HG03025 (cell line): ENCODE data around the gene LRIT2.

ENCODE experiments used
- ATAC-seq: cut with Tn5 transposase; IDR thresholded peaks from one replicate; pipeline ENCODE4 v1.9.1; 2021; ENCODE audit warnings: mild to moderate bottlenecking, moderate library complexity; ENCODE audit not compliant: unreplicated experiment, low FRiP score

The LRIT2 gene

DNA sequence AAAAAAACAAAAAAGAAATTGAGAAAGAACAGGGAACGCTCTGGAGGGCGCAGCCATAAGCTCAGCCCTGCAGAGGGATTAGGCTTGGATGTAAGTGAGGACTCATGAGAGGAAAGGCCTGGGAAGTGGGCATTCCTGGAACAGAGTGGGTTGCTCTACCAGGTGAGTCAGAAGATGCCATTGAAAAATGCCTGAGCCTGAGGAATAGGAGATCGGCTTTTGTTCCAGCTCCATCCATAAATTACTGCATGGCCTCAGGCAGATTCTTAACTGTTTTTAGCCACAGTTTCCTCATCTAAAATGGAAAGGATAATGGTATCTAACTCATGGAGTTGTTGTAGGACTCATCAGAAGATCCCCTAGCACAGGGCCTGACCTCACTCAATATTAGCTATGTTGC is 18.4 kb upstream of the LRIT2 start:
- ATAC-seq, result no peak

DNA sequence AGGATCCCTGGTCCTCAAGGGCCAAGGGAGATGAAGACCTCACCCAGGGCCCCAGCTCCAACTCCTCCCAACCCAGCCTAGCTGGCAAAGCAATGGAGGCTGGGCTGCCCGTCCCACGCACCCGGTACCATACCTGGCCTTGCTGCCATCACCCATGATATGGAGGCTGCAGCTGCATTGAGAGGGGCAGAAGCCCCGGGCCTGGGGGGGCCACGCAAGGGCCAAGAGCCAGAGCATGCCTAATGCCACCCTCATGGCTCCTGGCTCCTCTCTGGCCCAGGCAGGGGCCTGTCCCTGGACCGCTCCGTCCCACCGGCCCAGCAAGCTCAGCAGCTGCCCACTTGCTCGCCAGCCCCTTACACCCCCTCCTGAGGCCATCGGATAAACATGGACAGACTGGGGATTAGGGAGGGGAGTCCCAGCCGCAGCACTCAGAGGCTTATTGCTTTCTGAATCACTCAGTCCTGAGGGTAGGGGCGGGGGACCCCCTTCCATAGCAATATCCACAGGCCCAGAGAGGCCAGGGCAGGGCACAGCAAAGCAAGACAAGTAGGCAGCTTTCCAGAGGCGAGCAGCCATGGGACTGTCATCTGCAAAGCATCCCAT is 15.9 kb upstream of the LRIT2 start, which contains the start of gene LRIT1:
Gene LRIT1 (minus strand): TSS at position 362 of the 606 bp plus-strand sequence. CDS start 107 bp downstream, at position 255.
- ATAC-seq, result no peak

- ATAC-seq, result no peak
Measured at GRCh38 chr10:84238909-84239308, 13.6 kb upstream of the LRIT2 start.

DNA sequence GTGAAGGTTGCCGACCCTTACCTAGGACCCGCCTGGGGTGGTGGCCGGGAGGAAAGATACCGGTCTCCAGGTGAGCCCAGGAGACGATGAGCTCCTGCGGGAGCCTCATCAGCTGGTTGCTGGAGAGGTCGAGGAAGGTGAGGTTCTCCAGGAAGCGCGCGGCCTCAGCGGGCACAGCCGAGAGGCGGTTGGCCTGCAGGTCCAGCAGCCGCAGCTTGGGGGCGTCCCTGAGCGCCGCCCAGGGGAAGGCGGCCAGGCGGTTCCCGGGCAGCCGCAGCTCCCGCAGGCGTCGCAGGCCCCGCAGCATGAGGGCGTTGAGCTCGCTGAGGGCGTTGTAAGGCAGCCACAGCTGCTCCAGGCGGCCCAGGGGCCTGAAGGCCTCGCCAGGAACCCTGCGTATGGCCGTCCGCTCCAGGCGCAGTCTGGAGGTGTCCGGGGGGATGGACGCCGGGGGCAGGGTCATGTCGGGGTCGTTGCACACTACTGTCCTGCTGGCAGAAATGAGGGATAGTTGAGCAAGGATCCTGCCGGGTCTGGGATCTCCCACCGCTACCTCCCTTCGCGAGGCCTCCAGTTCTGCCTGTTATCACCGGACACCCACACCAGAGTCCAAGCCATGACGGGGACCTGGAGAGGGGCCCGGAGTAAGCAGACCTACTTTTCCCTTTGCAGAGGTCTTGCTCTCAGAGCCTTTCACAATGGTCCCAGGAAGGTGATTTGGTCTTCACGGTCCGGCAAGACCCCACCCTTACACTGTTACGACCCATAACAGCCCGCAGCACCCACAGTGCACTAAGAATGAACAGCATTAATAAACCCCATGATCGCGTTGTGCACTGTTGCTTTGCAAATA is 12.1 kb upstream of the LRIT2 start:
- no peak for ATAC-seq

DNA sequence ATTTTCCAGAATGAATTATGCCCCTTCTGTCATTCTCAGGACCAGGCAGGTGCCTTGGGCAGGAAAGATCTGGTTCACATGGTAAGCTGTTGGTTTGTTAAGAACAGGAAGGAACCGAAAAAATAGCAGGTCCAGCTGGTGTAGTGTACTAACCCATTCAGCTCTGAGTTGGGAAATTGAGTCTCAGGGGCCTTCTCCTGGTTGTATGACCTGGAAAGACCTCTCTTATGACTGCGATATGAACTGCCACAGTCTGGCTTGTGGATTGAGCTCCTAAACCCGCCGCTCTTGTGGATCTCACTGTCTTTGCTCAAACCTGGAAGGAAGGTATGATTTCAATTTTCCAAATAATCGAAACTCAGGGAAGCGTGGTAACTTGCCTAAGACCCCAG is 11.5 kb upstream of the LRIT2 start:
- ATAC-seq, result no peak

DNA sequence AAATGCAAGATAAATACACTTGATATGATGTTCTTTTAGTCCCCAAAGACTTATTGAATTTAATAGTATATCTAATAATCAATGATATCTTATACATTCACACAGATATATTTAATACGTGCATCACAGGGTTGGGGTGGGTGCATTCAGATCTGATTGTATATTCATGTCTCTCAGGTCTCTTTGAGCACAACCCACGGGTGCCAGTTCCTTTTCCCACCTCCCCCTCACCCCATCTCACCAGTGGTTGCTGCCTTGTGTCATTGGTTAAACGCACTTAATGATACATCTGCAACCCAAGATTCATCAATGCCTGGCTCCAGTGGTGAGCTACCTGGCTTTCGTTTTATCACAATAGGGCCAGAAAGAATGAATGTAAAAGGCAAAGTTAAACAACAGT is 9.8 kb upstream of the LRIT2 start:
- no peak for ATAC-seq

GRCh38 chr10:84234479-84234878 is 9.1 kb upstream of the LRIT2 start:
- ATAC-seq, result no peak

DNA sequence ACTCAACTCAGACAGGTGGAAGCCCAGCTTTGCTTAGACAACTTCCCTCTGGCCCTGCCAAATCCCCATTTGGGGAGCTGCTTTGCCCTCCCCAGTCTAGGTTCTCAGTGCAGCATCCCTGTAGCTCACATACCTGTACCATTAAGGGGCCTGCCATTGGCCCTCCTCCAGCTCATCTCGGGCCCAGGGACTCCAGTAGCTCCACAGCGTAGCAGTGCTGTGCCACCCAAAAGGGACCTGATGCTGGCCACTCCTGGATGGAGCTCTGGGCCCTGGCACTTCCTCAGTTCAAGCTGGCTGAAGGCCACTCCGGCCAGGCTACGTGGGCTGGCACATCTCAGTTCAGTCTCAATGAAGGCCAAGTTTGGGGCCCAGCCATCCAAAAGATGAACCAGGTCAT is 8.6 kb upstream of the LRIT2 start:
- ATAC-seq, result no peak

DNA sequence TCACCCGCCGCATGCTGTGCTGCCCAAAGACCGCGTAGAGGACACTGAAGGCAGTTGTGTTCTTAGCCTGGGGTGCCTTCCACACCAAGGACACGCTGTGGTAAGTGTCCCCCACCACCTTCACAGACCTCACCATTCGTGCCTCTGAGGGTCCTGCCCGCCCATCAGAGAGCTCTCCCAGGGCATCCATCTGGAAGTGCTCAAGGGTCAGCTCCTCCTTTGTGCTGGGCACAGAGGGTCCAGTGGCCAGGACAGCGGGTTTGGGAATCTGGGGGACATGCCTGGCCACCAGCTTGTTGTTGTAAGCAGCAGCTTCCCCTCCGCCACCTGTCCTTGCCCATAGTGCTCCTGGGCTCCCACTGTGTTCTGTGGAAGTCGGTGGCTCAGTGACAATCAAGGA is 7.0 kb upstream of the LRIT2 start:
- no peak for ATAC-seq

DNA sequence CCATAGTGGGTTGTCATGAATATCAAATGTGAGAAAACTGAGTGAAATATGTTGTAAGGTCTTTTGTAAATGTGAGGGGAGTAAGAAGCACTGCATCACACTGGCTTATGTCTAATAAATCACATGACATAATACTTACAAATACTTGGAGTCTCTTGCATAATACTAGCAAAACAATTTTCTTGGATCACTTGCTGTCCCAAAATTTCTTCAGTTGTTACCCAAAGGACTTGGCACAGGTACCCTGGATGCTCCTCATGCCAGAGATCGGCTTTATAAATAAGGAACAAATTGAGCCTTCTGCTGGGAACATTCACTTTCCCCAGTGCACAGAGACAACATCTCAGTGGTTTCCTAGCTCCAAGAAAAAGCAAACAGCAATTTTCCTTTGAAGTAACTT is 5.0 kb upstream of the LRIT2 start:
- ATAC-seq, result no peak

DNA sequence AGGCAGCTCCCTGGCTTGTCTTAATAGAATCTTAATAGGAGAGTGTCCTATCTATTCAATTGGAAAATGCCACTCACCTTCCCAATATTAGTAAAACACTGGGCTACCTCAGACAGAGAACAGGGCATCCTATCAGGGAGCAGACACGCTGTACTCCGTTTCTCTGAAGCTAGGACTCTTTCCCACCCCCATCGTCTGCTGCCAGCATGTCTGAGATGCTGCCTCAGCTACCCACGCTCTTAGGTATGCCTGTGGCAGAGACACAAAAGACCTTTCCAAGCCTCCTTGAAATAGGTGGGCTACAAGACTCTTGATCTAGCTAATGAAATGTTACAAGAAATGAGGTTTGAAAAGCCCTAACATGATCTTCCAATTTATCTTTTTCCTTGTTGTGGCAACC is 2.5 kb upstream of the LRIT2 start:
- ATAC-seq, result no peak

- no peak for ATAC-seq
Measured at GRCh38 chr10:84226616-84227015, 1.3 kb upstream of the LRIT2 start.

- ATAC-seq, result no peak
Measured at GRCh38 chr10:84224411-84225028, 824 bp downstream of the LRIT2 start.

DNA sequence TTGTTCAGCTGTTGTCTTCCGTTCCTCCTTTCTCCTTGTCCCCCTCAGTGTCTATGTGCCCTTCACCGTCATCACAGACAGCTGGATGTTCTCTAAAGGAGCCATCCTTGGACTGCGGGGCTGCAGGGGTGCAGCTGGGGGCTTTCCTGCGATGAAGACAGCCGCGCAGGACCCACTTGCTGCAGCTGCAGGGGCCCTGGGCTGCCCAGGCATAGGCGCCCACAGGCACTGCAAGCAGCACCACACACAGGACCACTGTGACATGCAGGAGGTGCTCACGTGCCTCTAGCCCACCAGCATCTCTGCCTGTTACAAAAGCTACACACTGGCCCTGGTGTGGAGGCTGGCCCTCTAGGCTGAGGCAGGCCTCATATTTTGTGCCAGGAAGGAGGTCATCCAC is 3.4 kb downstream of the LRIT2 start:
- no peak for ATAC-seq

GRCh38 chr10:84217746-84218145 is 7.6 kb downstream of the LRIT2 start:
- no peak for ATAC-seq

- ATAC-seq, result no peak
Measured at GRCh38 chr10:84216834-84217233, 8.5 kb downstream of the LRIT2 start.

DNA sequence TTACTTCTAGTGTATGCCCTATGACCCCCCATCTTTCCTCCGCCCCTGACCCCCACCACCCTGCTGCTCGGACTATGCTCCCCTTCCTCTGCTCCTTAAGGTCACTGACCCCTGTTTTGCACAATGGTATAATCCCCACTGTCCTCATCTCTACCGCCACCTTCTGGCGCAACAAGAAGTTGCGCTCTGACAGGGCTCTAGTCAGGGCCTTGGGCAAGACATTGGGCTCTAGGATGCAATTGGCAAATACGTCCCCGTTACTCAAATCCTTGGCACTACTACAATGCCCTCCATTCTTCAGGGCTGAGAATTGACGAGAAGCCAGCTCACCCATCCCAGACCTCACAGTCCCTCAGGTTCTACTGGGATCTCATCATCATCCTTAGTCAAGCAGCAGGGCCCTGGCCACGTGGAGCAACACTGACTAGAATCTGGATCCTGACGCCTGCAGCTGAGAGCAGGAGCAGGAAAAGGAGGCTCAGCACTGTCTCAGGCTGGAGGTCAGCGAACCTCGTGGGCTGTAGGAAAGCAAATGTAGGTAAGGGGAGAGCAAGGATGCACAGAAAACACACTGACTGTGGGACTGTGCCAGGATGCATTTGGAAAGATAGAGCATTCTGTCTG is 10.6 kb downstream of the LRIT2 start:
- ATAC-seq, result peak; percentile 67

DNA sequence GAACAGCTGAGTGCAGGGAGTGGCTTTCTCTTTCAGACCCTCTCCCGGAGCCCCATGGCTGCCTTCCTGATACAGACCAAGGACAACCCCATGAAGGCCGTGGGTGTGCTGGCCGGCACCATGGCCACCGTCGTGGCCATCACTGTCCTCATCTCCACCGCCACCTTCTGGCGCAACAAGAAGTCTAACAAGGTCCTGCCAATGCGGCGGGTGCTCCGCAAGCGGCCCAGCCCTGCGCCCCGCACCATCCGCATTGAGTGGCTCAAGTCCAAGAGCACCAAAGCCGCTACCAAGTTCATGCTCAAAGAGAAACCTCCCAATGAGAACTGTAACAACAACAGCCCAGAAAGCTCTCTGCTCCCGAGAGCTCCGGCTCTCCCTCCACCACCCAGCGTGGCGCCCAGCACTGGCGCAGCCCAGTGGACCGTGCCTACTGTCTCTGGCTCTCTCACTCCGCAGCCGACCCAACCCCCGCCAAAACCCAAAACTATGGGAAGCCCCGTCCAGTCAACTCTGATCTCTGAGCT is 11.2 kb downstream of the LRIT2 start:
- ATAC-seq, result no peak

GRCh38 chr10:84213076-84213475 is 12.3 kb downstream of the LRIT2 start:
- ATAC-seq, result no peak

DNA sequence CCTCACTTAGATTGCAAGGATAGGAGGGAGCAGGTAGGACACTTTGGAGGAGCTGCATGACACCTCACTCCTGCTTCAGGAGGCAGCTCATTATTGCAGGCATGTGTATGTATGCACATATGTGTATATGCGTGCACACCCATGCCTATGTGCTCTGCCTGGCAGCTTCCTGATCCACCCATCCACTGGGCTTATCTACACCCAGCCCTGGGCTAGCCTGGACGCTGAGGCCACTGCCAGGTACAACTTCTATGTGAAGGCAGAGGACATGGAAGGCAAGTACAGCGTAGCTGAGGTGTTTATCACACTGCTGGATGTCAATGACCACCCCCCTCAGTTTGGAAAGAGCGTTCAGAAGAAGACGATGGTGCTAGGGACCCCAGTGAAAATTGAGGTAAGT is 13.3 kb downstream of the LRIT2 start:
- no peak for ATAC-seq

GRCh38 chr10:84211566-84211965 is 13.8 kb downstream of the LRIT2 start:
- no peak for ATAC-seq
